GM19025 (cell line): Measurements from ENCODE around the gene MC3R.
"Not testable (repeated sequence)": the region's sequence is repeated elsewhere in the genome, so short reads cannot be mapped to it uniquely, and the experiment has no call there.

Experiments used
- ATAC-seq: cut with Tn5 transposase; IDR thresholded peaks from one replicate; pipeline ENCODE4 v1.9.1; 2021; ENCODE audit warnings: mild to moderate bottlenecking, low read depth, moderate library complexity; ENCODE audit not compliant: unreplicated experiment

MC3R gene

GRCh38 chr20:56247954-56248782 is at the start of gene MC3R:
Gene MC3R (plus strand): TSS chr20:56248732. CDS start chr20:56248844, 112 bp downstream.
- no peak for ATAC-seq

GRCh38 chr20:56200456-56200855 is 48.1 kb upstream of the MC3R start:
- no peak for ATAC-seq

DNA sequence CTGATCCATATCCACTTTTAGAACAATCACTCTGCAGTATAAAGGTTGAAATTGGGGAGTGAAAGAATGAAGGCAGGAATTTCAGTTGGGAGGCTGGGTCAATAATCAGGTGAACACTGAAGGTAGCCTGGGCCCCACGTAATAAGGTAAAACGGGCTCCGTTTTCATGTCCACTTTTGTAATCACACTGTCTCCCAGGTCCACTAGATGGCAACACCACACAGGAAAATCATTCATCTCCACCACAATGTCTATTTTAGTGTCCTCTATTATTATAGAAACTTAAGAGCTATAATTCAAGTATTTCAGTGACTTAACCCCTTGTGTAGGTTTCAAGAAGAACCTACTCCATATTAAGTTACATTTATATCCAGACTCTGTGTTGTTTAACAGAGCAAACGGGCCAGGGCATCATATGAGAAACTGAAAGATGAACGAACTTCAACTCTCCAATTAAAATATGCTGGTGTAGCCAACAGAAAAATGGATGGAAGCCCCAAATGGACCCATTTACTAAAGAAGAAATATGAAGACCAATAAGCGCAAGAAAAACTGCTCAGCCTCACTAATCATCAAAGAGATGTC is 45.9 kb upstream of the MC3R start:
- no peak for ATAC-seq

- no peak for ATAC-seq
Measured at GRCh38 chr20:56204206-56204605, 44.3 kb upstream of the MC3R start.

GRCh38 chr20:56205346-56205745 is 43.2 kb upstream of the MC3R start:
- no peak for ATAC-seq

GRCh38 chr20:56207656-56208055 is 40.9 kb upstream of the MC3R start:
- no peak for ATAC-seq

DNA sequence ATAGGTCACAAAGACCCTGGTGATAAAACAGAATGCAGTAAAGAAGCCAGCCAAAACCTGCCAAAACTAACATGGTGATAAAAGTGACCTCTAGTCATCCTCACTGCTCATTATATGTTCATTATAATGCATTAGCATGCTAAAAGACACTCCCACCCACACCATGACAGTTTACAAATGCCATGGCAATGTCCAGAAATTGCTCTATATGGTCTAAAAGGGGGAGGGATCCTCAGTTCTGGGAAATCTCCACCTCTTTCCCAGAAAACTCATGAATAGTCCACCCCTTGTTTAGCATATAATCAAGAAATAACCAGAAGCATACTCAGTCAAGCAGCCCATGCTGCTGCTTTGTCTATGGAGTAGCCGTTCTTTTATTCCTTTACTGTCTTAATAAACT is 40.4 kb upstream of the MC3R start:
- no peak for ATAC-seq

- no peak for ATAC-seq
Measured at GRCh38 chr20:56211051-56211450, 37.5 kb upstream of the MC3R start.

DNA sequence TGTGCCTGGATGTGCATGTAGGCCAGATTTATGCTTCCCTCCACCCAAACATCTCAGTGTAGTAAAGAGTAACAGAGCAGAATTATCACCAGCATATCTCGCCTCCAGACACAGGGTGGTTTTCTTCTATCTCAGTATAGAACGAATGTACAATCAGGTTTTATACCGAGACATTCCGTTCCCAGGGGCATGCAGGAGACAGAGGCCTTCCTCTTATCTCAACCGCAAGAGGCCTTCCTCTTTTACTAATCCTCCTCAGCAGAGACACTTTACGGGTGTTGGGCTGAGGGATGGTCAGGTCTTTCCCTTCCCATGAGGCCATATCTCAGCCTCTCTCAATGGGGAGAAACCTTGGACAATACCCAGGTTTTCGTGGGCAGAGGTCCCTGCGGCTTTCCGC is 36.4 kb upstream of the MC3R start:
- no peak for ATAC-seq

GRCh38 chr20:56213321-56213720 is 35.2 kb upstream of the MC3R start:
- ATAC-seq = no peak

DNA sequence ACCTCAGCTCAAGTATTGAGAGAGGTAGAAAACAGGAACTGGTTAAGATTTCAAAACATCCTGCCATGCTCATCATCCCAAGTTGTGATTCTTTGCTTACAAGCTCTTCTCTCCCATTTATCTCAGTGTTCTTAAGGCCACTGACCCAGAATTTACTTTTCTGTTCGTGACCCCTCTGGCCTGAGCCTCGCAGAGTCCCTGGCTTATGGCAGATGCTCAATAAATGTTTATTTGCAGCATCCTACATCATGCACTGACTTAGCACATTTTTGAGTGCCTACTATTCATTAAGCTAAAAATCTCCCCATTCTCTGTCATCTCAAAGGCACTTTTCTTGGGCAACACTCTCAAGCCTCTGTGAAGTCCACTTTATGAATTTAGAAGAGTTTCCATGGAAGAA is 33.4 kb upstream of the MC3R start:
- no peak for ATAC-seq

- no peak for ATAC-seq
Measured at GRCh38 chr20:56217829-56218228, 30.7 kb upstream of the MC3R start.

GRCh38 chr20:56221186-56221585 is 27.3 kb upstream of the MC3R start:
- ATAC-seq = not testable (repeated sequence)

DNA sequence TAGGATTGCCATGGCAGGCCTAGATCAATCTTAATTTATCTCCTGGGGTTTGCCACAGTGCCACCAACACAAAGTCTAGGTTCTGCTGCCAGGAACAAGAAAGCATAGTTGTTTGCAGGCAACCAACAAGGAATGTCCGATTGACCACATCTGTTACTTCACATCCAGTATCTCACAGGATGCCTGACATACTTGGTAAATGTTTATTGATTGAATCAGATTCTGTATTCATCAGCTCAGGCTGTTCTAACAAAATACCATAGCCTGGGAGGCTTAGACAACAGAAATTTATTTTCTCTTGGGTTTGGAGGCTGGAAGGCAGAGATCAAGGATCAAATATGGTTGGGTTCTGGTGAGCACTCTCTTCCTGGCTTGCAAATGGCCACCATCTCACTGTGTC is 26.3 kb upstream of the MC3R start:
- ATAC-seq = no peak

DNA sequence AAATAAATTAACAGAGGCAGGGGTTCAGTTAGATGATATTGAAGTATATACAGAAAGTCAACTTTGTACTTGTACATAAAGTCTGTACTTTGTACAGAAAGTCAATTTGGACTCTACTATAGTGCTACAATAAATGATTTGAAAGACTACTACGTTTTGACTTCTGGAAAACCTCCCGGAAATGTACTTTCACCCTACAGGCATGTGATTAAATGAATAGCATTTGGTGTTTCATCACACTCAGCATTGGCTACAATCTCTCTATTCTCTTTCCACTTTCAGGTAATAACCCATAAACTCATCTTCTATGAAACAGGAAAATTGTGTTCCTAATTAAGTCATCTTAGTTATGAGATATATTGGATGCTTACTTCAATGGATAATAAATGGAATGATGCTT is 25.6 kb upstream of the MC3R start:
- no peak for ATAC-seq

DNA sequence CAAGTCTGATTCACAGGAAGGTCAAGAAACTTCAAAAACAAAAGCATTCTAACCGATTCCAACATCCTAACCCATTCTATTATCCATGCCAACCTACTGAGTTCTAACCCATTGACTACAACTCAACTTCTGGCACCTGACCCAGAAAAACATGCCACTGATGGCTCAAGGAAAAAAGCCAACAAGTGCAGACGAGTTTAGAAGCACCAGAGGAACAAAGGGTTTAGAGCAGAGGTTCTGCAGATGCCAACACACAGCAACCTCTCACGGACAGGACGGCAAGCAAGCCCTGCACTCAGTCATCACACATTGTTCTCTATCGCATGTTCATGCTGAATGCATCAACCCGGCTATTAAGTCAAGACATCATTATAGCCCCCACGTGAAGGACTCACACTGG is 25.2 kb upstream of the MC3R start:
- ATAC-seq = no peak

DNA sequence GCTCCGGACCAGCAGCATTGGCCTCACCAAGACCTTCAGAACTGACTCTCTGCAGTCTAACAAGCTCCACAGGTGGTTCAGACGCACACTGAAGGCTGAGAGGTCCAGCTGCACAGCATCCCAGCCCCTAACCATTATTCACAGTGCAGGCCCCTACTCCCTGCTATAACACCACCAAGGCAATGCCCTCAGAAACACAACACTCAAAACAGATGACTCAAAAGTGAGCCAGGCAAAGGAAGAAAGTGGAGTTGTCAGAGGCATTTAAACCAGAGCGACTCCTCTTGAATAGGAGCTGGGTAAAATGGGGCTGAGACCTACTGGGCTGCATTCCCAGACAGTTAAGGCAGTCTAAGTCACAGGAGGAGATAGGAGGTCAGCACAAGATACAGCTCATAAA is 20.5 kb upstream of the MC3R start:
- no peak for ATAC-seq

- ATAC-seq = no peak
Measured at GRCh38 chr20:56229812-56230211, 18.7 kb upstream of the MC3R start.

DNA sequence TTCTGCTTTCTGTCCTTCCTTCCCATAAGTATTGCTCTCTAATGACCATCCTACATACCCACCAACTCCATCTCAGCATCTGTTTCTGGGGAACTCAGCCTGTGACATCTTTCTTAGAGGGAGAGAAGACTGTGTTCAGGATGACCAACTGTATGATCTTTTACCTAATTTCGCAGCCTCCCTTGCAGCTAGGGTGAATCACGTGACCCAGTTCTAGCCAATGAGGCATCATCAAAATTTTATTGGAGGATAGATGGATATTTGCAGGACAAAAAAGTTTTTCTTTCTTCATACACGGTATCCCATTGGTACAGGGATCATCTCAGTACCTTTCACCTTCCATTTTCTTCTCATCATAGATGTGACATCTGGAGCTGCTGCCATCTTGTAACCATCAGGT is 14.4 kb upstream of the MC3R start:
- no peak for ATAC-seq

- no peak for ATAC-seq
Measured at GRCh38 chr20:56237335-56237734, 11.2 kb upstream of the MC3R start.

DNA sequence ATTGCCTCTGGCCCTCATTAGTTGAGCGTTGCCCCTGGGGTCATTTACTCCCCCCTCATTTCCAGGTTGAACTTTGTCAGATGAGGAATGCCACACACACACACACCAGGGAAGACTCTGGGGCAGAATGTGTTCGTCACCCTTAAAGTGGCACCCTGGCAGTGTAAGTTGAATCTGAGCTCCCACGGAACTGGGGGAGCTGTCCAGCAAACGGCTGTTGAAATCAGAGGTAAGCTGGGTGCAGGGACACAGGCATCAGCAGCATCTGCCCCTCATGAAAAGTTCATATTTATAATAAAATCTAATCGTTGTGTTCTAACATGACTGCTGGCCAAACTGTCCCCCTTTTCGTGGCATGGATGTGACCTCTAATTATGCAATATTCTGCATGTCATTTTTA is 4.3 kb upstream of the MC3R start:
- ATAC-seq = no peak

GRCh38 chr20:56245761-56246160 is 2.8 kb upstream of the MC3R start:
- no peak for ATAC-seq
